ENCODE results near the gene SLC15A4. TPM values are rescaled to one million over a fixed set of nuclear protein-coding genes. Genes with fewer than 3 reads are reported as not detected.

SLC15A4 gene
- total RNA-seq, 2 donors from 2014 or later: 33.5 to 51.5 TPM

DNA sequence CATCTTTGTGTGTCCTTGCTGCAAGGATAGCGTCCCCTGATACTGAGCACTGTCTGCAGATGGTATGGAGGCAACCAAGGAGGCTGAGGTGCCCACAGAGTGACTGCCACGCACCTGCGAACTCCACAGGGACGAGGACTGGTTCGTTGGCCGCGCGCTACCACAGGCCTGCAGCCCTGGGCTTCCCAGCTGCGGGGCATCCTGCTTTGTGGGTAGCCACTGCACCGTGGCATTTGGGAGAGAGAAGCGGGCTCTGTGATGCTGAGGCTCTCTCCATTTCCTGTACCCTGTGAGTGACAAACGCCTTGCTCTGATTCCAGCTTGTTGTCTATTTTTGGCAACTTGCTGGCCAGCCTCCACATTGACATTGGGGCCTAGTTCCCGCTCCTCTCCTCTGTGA lies 76.3 kb downstream of the SLC15A4 start:
- intact Hi-C loops (cut with DNase I): no loop called here
- no peak for DNase-seq (ENCODE audit: low spot score)
- TF ChIP-seq, protein P1, sequence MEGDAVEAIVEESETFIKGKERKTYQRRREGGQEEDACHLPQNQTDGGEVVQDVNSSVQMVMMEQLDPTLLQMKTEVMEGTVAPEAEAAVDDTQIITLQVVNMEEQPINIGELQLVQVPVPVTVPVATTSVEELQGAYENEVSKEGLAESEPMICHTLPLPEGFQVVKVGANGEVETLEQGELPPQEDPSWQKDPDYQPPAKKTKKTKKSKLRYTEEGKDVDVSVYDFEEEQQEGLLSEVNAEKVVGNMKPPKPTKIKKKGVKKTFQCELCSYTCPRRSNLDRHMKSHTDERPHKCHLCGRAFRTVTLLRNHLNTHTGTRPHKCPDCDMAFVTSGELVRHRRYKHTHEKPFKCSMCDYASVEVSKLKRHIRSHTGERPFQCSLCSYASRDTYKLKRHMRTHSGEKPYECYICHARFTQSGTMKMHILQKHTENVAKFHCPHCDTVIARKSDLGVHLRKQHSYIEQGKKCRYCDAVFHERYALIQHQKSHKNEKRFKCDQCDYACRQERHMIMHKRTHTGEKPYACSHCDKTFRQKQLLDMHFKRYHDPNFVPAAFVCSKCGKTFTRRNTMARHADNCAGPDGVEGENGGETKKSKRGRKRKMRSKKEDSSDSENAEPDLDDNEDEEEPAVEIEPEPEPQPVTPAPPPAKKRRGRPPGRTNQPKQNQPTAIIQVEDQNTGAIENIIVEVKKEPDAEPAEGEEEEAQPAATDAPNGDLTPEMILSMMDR (IDR thresholded peaks at IDR 0.05): no peak
- TF ChIP-seq POLR2A (IDR thresholded peaks at IDR 0.05): no peak
- no peak for TF ChIP-seq POLR2AphosphoS5 (IDR thresholded peaks at IDR 0.05)
- no peaks in the 10 kb centered on the region for H3K4me1 ChIP-seq (replicated peaks)
- no peaks in the 10 kb centered on the region for H3K9me3 ChIP-seq
- WGBS: 83% methylated on average over 11 of the region's 13 CpGs
- no peaks in the 10 kb centered on the region for H3K27me3 ChIP-seq (replicated peaks; ENCODE audit: insufficient read depth)
- H3K27ac ChIP-seq: no peak overlapping the region
- H3K36me3 ChIP-seq: no peaks in the 10 kb centered on the region
- H3K4me3 ChIP-seq: no peak overlapping the region

DNA sequence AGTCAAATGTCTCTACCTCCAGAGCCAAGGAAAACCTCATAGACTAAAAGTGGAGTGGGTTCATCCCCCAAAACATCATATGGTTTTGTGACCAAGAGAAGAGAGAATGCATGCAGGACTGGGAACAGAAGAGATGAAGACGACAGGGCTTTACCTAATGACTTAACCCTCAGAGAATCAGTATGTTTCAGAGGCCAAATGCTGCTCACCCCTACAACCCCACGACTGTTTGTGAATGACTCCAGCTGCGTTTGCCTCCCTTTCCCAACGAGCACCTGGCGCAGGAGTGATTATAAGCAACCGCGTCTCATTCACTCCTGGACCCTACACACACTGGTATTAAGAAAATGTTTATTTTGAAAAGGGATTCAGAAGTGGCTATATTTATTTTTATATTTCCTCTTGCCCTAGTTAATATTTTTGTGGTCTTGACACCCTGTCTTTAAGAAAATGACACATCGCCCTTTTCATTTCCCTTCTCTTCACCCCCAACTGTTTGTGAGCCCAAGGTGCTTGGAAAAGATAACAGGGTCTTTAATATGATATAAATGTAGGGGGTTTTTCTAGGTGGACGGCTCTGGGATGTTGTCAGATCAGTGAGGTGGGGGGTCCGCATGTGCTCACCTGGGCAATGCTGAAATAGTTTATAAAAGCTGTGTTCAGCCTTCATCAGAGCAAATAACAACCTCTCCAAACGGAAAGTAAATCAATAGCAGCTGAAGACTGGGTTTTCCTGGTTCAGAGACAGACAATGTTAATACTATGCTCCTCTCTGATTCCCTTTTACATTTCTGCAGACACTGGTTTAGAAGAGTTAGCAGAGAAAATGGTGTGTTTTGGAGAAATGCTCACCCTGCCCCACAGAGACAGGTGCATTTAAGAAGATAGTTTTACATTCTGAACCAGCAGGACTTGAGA lies 77.7 kb downstream of the SLC15A4 start:
- Histone ChIP-seq H3K9me3 (no peaks in the 10 kb centered on the region), H3K36me3 (no peaks in the 10 kb centered on the region), H3K4me1 (replicated peaks) (no peaks in the 10 kb centered on the region), H3K4me3 (no peak overlapping the region), H3K27me3 (replicated peaks; ENCODE audit: insufficient read depth) (no peaks in the 10 kb centered on the region), H3K27ac (no peak overlapping the region)
- intact Hi-C loops (cut with DNase I): no loop called here
- TF ChIP-seq, protein P1 (IDR thresholded peaks at IDR 0.05): no peak
- TF ChIP-seq POLR2AphosphoS5 (IDR thresholded peaks at IDR 0.05): no peak
- TF ChIP-seq POLR2A (IDR thresholded peaks at IDR 0.05): no peak
- no peak for DNase-seq (ENCODE audit: low spot score)
- WGBS: 69% methylated on average over 11 of the region's 11 CpGs

DNA sequence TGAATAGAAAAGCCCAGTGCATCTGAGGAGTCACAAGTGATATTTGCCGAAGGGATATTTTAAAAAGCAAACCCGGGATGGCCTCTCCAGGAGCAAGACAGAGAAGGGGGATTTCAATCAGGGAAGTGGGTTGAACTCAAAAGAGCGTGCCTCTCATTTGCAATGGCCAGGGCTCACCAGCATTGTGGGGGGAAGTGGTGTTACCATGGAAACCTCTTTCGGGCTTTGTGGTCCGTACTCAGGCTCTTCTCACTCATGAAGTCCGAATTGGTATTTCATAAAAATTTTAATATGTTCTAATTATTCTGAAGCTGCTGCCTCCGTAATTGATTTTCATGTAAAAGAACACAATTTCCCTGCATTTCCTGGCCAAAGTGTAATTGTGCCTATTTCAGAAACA lies 79.8 kb downstream of the SLC15A4 start:
- no peak overlapping the region for H3K27ac ChIP-seq

More for the DNA sequence above, 79.8 kb downstream of the SLC15A4 start:
- intact Hi-C loops (cut with DNase I): no loop called here
- DNase-seq (ENCODE audit: low spot score): no peak
- 77% methylated on average over 7 of the region's 7 CpGs for WGBS
- TF ChIP-seq, protein P1 (IDR thresholded peaks at IDR 0.05): no peak
- no peak for TF ChIP-seq POLR2A (IDR thresholded peaks at IDR 0.05)
- no peak for TF ChIP-seq POLR2AphosphoS5 (IDR thresholded peaks at IDR 0.05)
- Histone ChIP-seq H3K4me3 (no peak overlapping the region), H3K36me3 (no peaks in the 10 kb centered on the region), H3K4me1 (replicated peaks) (no peaks in the 10 kb centered on the region), H3K9me3 (no peaks in the 10 kb centered on the region), H3K27me3 (replicated peaks; ENCODE audit: insufficient read depth) (no peaks in the 10 kb centered on the region)

Other genes with a start within 250 kb of the SLC15A4 start
- gene GLT1D1, start 29.5 kb upstream of the SLC15A4 start, total RNA-seq: 1 to 10 TPM in 1 of 2 donors, not detected in 1; 1.9 TPM

All from prostate gland (tissue), 2 donors.